GM21381 (cell line): ENCODE measurements around the gene CHURC1.
A peak's percentile ranks its signal among the peaks of the same experiment; 100 is the strongest.

Source experiments
- ATAC-seq: cut with Tn5 transposase; IDR thresholded peaks from one replicate; pipeline ENCODE4 v1.9.1; 2021; ENCODE audit warnings: mild to moderate bottlenecking, moderate library complexity; ENCODE audit not compliant: unreplicated experiment

Gene CHURC1

DNA sequence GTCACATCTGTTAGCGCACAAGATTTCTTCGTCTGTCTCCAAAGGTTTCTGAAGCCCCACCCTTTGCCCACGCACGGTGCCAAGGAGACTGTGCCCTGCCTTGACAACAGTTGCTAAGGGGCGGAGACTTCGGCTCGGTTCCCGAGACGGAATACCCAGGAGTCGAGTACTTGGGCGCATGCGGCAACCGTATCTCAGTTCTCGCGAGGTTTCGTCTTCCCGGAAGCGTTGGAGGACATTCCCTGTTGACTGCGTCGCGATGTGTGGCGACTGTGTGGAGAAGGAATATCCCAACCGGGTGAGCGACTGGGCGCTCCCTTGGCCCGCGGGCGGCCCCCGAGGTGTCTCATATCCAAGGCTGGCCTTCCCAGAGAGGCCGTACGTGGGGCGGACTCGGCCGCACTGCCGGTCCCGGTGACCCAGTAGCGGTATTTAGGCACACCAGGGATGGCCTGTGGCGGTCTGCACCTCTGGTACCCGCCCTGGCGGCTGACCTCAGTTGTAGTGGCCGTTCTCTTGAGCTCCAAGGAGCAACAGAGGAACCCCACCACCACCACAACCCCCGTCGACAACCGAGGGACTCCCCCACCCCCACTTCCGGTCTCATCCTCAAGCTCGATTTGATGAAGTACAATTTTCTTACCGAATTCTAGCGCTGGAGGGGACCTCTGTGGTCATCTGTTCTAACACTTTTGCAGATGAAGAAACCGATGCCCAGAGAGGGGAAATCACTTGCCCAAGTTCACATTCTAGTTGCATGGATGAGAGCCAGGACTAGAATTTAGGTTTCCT is at the start of gene CHURC1:
CHURC1 (plus strand) TSS at position 219 of the 792 bp plus-strand sequence; CDS start at position 260, 41 bp downstream.
- ATAC-seq = peak; percentile 94

DNA sequence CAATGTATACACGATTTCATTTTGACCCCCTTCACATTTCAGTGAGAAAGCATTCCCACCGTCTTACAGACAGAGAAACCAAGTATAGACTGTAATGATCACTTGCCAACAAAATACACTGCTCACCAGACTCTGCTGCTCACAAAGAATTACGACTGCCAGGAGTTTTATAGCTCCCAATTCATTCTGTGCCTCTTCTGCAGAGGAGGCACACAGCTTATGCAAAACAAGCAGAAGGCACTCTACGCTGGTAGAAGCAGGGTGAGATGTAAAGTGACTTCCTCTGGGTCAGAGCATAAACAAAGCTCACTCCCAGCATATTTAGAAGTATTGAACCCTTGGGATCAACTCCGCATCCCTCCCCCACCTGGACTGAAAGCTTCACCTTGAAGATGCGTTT is 49.1 kb upstream of the CHURC1 start:
- ATAC-seq = no peak

DNA sequence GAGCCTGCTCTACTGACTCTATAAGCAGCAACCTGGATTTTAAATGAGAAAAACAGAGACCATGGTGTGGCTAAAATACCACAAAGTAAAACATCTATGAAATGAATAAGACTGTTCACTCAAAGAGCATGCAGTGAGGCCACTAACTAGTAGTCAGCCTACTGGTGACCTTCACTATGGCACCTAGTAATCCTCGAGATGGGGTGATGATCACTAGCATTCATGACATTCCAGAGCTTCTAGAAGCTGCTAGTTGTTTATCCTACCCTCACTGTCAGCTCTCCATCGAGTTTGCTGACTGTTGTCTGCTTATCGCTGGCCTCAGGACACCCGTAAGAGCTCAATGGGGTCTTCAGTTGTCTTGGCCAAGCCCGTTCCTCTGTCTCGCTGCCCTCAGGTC is 48.3 kb upstream of the CHURC1 start:
- ATAC-seq = no peak

DNA sequence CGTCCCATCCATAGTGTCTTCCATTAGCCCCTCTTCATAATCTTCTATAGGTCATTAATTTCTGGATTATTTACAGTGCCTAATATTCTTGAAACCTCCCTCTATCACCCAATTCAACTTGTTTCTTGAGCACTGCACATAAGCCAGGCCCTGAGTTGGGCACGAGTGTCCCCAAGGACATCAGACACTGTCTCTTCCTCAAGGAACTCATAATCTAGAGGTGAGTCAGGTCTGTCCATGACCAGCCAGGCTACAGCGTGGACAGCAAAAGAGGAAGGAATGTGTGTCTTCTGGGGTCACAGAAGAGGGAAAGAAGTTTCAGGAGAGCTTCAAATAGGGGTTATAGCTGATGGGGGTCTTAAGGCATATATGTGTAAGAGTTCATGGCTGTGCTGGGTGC is 47.1 kb upstream of the CHURC1 start:
- ATAC-seq = no peak

DNA sequence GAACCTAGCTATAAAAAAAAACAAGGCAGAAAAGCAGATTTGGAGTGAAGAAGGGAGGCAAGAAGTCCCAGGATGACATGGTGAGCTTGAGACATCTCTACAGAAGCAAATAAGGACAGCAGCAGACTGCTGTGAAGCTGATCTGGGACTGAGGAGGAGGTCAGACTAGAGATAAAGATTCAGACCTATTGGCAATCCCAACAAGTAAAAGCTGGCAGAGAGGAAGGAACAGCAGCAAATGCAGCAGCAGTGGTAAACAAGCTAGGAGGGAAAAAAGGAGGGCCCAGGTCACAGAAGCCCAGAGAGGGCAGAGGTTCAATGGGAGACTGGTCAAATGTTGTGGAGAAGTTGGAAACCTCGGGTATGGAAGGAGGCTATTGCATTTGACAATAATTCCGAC is 45.9 kb upstream of the CHURC1 start:
- ATAC-seq = no peak

DNA sequence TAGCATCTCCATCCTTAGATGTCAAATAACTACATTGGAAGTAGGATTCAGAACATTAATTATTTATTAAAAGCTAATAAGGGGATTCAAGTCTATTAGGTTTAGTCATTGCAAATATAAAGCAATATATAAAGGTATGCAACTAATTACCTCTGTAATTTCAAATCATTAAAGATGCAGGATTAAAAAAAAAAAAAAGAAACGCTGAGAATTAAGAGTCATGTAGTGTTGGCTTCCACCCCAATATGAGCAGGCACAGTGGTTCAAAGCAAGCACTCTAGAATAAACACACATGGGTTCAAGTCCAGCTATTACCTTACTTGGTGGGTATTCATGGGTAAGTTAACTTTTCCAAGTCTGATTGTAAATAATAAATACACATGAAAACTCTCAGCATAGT is 45.4 kb upstream of the CHURC1 start:
- ATAC-seq = no peak

DNA sequence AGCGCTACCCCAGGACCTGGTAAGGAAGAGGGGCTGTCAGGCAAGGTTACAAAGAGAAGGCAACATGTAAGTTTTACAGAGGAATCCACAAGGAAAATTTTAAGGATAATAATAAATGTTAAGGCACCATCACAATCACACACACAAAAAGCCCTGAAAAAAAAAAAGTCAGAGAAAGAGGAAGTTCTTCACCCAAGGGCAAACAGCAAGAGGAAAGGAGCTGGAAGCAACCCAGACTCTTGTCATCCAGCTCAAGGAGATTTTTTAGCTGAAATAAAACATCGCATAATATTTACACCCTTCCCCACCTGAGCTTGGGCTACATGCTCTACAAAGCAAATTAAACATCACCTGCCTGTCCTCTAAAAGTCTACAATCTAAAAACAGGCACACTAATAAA is 44.1 kb upstream of the CHURC1 start:
- no peak for ATAC-seq

DNA sequence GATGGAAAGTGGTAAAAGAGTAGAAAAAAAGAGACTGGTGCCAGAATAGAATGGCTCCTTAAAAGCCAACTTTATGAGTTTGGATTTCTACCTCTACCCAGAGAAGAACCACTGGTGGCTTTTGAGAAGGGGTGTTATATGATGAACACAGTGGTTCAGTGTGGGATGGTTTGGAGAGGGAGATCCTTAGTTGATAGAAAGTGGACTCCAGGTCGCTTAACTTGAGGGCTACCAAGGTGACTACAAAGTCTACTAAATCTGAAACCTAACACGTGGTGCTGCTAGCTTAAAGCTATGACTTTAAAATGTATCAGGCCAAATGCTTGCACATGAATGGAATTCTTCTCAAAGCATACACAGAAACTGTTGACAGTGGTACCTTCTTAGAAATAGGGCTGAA is 42.9 kb upstream of the CHURC1 start:
- ATAC-seq = no peak

DNA sequence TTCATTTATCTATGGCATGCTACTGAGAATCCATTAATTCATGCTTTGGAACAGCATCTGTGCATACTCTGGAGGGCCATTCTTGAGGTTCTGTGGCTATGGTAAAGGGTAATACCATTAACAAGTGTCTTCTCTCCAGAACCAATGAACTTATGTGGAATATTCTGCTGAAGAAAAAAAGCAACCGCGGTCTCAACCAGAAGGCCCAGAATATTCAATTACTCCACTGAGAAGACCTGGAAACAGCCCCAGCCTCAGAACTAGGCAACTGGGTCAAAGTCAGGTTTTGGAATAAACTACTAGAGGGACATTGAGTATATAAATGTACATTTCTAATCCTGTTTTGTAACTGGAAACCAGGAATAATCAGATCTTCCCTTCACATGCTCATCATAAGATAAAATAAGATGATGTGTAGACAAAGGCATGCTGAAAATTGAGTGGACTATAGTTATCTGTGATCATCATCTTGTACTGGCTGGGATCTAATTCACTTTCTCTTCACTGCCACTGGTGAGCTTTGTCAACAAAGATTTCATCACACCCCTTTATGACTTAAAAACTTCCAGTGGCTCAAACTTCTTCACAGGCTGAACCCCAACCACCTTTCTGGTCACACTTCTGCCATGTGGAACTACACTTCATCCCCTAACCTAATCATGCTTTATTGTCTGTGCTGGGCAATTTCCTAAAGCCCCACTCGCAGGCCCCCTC is 40.6 kb upstream of the CHURC1 start:
- ATAC-seq = no peak

DNA sequence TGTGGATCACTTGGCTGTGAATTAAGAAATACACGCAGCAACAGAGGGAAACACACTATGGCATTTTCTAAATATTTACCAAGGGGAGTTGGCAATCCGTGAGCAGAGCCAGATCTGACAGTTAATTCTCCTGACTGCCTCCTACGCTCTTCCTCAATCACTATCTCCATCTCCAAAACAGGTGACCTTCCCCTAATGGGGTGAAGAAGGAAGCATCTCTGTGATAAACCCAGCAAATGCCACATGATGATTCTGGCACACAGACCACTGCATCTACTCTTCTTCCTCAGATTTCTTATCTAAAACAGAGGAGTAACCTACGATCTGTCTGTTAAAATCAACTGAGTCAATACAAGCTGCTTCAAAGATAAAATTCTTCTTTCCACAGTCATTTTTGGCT is 38.9 kb upstream of the CHURC1 start:
- no peak for ATAC-seq

DNA sequence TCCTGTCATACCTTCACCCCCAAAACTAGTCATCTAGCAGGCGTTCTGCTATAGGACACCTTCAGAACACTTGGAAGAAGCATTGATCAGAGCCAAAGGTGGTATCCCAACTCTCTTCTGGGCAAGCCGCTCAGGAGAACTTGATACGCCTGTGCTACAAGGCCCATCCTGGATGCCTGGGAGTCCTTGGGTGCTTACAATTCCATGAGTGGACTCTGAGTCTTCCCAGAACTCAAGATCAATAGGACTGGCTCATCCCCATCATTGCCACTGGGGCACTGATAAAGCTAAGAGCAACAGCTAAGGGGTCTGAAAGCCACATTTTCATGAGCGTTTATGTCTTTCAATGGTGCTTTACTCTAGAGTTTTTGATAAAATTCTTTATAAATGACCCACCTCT is 36.4 kb upstream of the CHURC1 start:
- no peak for ATAC-seq

DNA sequence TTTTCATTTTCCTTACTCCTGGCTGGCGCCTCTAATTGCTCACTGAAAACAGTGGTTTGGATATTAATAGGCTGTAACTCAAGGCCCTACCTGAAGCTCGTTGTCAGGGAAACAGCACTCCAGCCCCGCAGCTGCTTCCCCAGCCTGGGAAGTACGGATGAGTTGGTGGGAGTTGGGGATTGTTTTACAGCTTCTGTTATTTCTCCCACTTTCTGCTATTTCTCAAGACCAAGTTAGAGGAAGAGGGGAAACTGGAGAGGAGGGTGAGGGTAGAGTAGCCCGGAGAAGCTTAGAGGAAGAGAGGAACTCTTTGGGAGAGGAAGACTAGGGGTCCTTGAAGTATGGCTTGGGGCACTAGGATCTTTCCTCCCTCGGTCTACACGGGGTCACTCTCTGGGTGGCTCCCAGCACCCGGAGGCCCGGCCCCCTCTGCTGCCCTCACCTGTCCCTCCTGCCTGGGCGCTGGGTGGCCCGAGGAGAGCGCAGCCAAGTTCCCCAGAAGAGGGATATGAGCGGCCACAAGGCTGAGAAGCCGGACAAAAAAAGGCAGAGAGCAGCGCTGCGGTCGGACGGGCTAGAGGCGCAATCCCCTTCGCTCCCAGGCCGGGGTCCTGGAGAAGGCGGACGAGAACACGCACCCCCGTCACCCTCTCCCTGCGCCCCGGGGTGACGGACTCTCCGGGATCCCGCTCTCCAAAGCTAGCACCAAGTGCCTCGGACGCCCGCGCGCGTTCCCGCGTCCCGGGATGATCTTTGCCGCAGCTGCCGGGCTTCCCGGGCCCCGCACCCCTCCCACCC is 35.2 kb upstream of the CHURC1 start:
- ATAC-seq = no peak

DNA sequence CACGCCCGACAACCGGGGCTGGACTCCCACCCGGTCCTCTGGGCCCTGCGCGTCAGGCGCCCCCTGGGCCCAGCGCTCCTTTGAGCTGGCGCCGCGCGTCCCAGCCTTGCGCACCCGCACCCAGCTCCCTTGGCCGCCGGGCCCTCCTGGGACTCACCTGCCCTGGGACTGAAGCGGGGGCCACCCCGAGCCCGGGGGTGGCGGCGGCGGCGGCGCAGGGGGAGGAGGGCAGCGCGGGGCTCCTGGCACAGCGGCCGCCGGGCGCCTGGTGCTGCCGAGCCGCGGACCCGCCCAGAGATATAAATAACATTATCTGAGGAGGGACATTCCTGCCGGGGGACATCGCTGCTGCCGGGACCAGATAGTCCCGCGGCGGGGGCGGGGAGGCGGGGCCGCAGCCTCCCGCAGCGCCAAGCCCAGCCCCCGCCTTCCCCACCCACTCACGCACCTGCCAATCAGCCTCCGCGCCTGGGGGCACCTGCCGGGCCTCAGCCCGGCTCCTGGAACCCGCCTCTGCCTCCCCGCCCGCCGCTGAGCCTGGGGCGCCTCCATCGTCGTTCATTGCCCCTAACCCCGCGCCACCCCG is 34.5 kb upstream of the CHURC1 start, which contains the start of gene SPTB:
SPTB (minus strand) TSS at position 273 of the 586 bp plus-strand sequence. CDS start 56,813 bp downstream, outside the sequence.
- no peak for ATAC-seq

DNA sequence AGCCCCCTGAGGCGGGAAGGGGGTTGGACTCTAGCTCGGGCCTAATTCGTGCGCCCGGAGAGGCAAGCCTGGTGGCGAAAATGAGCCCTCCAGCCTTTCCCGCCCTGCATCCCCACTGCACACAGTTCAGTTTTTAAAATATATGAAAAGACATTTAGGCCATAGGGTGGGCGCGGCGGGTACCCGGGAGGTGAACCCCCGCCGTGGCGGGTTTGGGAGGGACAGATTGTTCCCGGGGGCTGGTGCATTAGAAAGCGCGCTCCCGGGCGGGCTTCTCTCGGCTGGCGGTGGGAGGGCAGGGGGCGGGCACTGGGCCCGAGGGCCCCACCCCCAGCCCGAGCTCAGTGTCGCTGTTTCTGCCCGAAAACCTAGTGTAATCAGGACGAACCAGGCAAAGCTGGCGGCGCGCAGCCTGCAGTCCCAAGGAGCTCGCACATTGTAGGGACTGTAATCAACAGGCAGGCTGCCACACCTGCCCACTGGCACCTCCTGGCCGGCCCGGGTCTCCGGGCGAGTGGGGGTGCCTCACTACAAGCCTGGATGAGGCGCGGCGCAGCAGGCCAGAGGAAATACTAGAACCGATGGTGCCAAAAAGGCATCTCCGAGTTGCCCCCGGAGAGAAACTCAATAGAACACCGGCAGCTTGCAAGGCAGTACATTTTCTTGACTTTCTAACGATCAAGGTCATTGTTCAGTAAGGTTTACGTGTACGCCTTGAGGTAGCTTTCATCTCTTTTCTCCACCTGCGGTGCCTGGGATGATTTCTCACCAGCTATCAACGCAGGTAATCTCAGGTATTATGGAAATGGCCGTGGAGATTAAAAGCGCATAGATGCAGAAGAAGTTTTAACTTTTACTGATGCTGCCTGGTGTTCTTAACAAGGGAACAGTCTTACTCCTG is 33.8 kb upstream of the CHURC1 start:
- no peak for ATAC-seq

DNA sequence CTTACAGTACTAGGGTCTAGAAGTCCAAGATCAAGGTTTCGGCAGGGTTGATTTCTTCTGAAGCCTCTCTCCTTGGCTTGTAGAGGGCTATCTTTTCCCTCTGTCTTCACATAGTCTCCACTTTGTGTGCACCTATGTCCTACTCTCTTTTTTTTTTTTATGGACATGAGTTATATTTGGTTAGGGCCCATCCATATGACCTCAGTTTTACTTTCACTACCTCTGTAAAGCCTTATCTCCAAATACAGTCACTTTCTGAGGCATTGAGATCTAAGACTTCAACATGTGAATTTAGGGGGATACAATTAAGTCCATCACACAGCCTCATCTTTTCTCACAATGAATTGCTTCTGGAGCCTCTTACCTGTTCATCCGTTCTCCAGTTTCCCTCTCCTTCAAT is 28.7 kb upstream of the CHURC1 start:
- ATAC-seq = no peak

DNA sequence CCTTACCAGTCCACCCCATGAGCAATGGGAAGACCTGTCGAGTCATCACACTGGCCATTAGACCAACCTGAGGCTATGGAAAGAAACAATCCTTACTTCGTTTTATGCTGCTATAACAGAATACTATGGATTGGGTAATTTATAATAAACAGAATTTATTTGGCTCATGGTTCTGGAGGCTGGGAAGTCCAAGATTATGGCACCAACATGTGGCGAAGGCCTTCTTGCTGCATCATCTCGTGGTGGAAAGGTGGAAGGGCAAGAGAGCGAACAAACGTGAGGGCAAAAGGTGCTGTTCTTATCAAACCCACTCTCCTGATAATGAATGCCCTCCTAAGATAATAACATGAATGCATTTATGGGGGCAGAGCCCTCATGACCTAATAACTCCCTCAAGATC is 24.9 kb upstream of the CHURC1 start:
- ATAC-seq = no peak

DNA sequence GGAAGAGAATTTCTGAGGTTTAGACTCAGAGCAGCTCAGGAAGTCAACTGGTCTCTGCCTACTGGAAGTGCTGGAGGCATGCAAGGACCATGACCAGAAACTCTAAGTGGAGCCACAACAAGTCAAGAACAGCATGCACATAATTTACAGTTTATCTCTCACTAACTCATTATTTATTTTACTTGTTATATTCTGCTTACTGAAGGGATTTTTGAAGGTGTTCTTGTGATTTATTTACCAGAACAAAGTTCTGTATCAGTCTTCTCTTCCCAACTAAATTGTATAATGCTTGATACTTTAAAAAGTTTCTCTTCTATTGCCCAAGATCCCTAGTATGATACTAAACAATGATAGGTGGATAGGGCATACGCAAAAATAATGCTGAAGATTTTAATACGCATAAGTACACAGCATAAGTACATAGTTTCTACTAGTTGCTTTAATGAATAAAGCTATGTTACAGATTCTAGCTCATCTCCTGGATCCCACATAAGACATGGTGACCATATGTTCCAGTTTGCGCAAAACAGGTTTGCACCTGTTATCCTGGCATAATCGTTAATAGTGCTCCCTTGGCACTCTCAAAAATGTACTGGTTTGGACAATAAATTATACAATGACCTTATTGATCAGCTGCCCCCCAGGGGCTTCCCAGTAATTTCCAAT is 22.9 kb upstream of the CHURC1 start:
- no peak for ATAC-seq

DNA sequence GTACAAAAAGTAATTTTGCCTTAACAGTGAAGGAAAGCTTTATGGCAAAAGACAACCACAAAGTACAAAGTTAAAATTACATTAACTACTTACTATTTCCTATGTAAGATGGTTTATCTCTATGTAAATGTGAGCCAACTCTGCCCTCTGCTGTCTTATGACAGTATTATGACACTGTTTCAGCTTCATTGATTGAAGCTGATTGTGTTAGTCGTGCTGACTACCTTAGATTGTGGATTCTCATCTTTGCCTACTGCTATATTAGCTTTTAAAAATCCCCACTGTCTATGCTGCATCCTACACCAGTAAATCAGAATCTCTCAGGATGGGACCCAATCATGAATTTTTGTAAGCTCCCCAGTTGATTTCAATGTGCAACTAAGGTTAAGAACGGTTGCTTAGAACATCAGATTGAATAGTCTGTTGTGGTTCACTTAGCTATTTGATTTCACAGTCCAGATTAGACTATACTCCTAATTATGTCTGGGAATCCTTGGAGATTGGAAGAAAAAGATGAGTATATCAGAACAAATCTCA is 22.3 kb upstream of the CHURC1 start:
- ATAC-seq = no peak

DNA sequence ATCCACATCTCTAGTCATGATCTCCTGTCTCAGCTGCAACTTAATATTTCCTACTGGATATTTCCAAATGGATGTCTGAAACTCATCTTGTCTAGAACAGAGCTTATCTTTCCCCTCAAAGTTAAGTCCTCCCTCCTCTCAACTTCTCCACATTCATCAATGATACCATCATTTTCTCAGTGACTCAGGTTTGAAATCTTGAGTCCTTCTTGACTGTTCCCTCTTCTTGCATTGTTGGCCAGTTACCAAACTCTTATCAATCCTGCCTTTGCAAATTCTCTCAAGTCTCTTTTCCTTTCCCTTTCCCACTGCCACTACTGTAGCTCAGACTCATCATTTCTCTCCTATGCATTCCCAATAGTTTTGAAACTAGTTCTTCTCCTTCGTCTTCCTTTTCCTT is 14.3 kb upstream of the CHURC1 start:
- ATAC-seq = no peak
